ENCODE results near the gene ZNF239. TPM values are rescaled to one million over a fixed set of nuclear protein-coding genes. Genes with fewer than 3 reads are reported as not detected.
"Not testable (repeated sequence)": the region's sequence is repeated elsewhere in the genome, so short reads cannot be mapped to it uniquely, and the experiment has no call there.

Gene ZNF239
- total and polyA plus RNA-seq, 11 donors = 0.53 to 3.7 (median 1.9) TPM

DNA sequence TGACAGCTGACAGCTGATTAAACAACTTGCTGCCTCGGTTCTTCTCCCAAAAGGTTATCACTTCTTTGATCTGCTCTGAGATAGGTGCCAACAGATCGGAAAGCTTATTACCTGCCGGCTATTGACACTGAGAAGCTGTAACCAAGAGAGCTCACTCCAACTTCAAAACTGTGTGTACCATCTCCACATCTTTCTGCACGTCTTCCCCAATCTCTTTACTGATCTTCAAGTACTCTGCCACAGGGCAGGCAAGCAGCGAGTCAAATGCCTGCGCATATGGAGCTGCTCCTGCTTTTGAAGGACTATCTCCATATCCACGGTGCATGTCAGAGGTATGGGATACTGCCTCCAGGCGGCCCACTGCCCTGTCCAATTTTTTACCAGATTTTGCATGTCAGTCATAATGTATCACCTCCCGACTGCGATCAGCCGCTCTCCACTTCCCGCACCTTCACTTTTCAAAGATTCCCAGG is 31.5 kb upstream of the ZNF239 start:
- Histone ChIP-seq H3K9me3 (no peaks in the 10 kb centered on the region), H3K36me3 (peaks cover 0 to 9% (median 4%) of the 10 kb centered on the region in 9 donors), H3K27ac (peak overlapping the region in 3 of 12 donors; percentile 46 to 79 (median 65)), H3K27me3 (no peaks in the 10 kb centered on the region), H3K4me3 (peak overlapping the region in 11 of 12 donors; percentile 66 to 97 (median 80)), H3K4me1 (peaks cover 0 to 14% (median 7%) of the 10 kb centered on the region in 12 donors)
- DNase-seq (no peak), ATAC-seq (peak in 3 of 4 donors; percentile 40 to 47 (median 44))
- TF ChIP-seq CTCF (IDR thresholded peaks at IDR 0.05) (no peak), POLR2A (IDR thresholded peaks at IDR 0.05) (no peak)
- intact Hi-C loops (cut with DNase I) = no loop called here
- 46 to 52% (median 48%) methylated on average over 12 of the region's 12 CpGs for WGBS, 4 donors

- H3K9me3 ChIP-seq; intact Hi-C loops (cut with DNase I); DNase-seq; H3K36me3 ChIP-seq; ATAC-seq; H3K27me3 ChIP-seq; H3K4me3 ChIP-seq; H3K27ac ChIP-seq: not testable (repeated sequence)
- peaks cover 0 to 11% (median 2%) of the 10 kb centered on the region in 12 donors for H3K4me1 ChIP-seq
- 88 to 97% (median 91%) methylated on average over 6 of the region's 6 CpGs for WGBS, 4 donors
These were observed 27.2 kb upstream of the ZNF239 start for GRCh38 chr10:43601576-43601975.

- Histone ChIP-seq H3K36me3 (no peaks in the 10 kb centered on the region), H3K4me1 (peaks cover 0 to 26% (median 15%) of the 10 kb centered on the region in 12 donors), H3K27me3 (no peaks in the 10 kb centered on the region), H3K9me3 (no peaks in the 10 kb centered on the region), H3K27ac (no peak overlapping the region), H3K4me3 (no peak overlapping the region)
- 62 to 81% (median 66%) methylated on average over 2 of the region's 2 CpGs for WGBS, 4 donors
- no peak for ATAC-seq
- intact Hi-C loops (cut with DNase I) = no loop called here
- DNase-seq = no peak
- TF ChIP-seq POLR2A (IDR thresholded peaks at IDR 0.05) (no peak), CTCF (IDR thresholded peaks at IDR 0.05) (no peak)
These were observed 24.9 kb upstream of the ZNF239 start for GRCh38 chr10:43599333-43599732.

DNA sequence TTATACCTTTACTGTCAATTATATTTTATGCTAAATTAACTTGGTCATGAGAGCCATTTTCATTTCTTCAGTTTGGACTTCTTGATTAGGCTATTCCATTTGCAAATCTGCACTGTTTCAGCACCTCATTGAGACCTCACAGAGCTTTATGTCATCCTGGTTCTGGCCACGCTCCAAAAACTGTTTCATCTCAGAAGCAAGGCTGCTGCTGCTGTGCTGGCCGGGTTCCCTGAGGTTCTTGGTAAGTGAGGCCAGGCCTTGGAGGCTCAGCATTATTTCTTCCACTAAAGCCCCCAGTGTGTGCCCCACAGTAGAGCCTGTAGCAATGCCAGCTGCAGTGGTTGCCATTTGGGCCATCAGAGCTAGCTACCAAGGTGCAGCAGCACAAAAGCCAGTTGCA is 24.0 kb upstream of the ZNF239 start:
- H3K9me3 ChIP-seq = no peaks in the 10 kb centered on the region
- WGBS, 4 donors = 25 to 40% (median 33%) methylated on average over 2 of the region's 2 CpGs
- H3K27ac ChIP-seq = no peak overlapping the region

More for the DNA sequence above, 24.0 kb upstream of the ZNF239 start:
- Histone ChIP-seq H3K4me3 (no peak overlapping the region), H3K4me1 (peaks cover 0 to 26% (median 15%) of the 10 kb centered on the region in 12 donors), H3K27me3 (no peaks in the 10 kb centered on the region), H3K36me3 (no peaks in the 10 kb centered on the region)
- no peak for TF ChIP-seq POLR2A (IDR thresholded peaks at IDR 0.05)
- TF ChIP-seq CTCF (IDR thresholded peaks at IDR 0.05) = no peak
- ATAC-seq (peak in 3 of 4 donors; percentile 41 to 69 (median 54)), DNase-seq (peak in 4 of 5 donors; percentile 46 to 75 (median 58))
- intact Hi-C loops (cut with DNase I) = no loop called here

All from heart left ventricle (tissue), 16 donors.